Astrocyte (in vitro differentiated cells and primary cell): ENCODE results near the gene NR2C2AP.

ENCODE experiments used
- CTCF ChIP-seq: IDR thresholded peaks from 2 replicates; pipeline ENCODE4 v1.5.1; 2011; ENCODE audit warnings: low read depth, mild to moderate bottlenecking, inconsistent platforms, low read length, moderate library complexity; ENCODE audit not compliant: insufficient read depth
- EZH2 ChIP-seq: IDR thresholded peaks from 2 replicates; pipeline ENCODE4 v1.6.1; 2012; ENCODE audit warnings: mild to moderate bottlenecking, low read length, inconsistent platforms; ENCODE audit not compliant: insufficient read depth

GRCh38 chr19:19214892-19215291 is 11.7 kb upstream of the NR2C2AP start:
- TF ChIP-seq CTCF (no peak), EZH2 (no peak)
